HG03159 (cell line): ENCODE measurements around the gene KRTAP12-3.
"Not testable (repeated sequence)": the region's sequence is repeated elsewhere in the genome, so short reads cannot be mapped to it uniquely, and the experiment has no call there.

ENCODE experiments used
- ATAC-seq: cut with Tn5 transposase; IDR thresholded peaks from one replicate; pipeline ENCODE4 v1.9.1; 2021; ENCODE audit warnings: mild to moderate bottlenecking, moderate library complexity; ENCODE audit not compliant: unreplicated experiment

KRTAP12-3 gene

DNA sequence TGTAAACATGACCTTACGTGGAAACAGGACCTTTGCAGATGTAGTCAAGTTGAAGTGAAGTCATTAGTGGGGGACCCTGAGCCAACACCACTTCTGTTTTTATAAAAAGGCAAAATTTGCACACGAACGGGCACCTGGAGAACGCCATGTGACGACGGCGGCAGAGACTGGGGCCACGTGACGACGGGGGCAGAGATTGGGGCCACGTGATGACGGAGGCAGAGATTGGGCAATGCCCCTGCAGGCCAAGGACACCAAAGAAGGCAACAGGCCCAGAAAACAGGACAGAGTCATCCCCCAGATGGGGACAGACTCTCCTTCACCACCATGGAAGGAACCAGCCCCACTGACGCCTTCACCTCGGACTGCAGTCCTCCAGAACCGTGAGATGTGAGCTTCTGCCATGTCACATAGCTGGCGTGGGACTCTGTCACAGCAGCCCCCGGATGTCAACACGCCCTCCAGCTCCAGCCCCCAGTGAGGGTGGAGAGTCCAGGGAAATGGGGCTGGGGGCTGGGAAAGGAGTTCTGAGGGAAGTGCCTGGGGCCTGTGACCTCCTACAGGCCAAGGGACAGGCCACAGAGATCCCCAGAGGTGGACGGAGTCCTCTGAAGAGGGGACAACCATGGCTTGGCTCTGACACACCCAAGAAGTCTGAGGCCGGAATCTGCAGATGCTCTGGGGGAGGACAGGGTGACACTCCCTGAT, 7.3 kb upstream of the KRTAP12-3 start:
- ATAC-seq: no peak

DNA sequence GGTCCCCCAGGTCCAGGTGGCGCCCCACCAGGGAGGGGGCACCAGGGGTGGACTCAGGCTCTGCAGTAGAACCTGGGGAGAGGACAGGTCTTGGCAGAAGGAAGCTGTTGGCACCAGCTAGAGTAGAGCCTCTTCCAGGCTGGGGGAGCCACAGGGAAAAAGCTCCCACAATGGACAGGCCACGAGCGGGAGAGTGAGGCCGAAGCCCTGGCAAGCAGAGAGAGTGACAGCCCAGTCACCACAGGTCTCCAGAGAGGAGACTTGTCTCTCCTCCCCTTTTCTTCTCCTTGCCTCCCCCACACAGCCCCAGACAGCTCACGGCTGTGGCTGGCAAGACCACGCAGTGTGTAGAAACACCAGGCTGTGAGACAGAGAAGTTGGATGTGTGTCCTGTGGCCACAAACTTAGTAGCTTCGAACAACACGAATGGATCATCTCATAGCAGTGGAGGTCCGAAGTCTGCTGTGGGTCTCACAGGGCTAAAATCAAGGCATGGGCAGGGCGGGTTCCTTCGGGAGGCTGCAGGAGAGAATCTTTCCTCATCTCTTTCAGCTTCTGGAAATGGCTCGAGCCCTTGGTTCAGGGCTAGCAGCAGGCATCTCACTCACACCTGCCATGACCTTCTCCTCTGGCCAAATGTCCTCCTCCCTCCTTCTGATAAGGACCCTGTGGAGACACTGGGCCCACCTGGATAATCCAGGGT, 6.6 kb upstream of the KRTAP12-3 start:
- no peak for ATAC-seq

DNA sequence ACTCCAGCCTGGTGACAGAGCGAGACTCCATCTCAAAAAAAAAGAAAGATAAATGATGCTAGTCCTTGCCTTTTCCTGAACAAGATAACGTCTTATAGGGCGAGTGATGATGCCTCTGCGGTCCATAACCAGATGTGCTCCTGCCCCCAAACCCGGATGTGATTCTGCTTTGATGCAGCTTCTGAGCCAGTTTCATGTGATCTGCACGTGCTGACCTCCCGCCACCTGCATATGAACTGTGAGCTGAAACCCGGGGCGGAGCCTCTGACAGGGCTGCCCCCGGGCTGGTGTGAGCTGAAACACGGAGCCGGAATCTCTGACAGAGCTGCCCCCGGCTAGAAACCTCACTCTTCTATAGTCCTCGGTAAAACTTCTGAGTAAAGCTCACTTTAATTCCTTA, 4.6 kb upstream of the KRTAP12-3 start:
- no peak for ATAC-seq

DNA sequence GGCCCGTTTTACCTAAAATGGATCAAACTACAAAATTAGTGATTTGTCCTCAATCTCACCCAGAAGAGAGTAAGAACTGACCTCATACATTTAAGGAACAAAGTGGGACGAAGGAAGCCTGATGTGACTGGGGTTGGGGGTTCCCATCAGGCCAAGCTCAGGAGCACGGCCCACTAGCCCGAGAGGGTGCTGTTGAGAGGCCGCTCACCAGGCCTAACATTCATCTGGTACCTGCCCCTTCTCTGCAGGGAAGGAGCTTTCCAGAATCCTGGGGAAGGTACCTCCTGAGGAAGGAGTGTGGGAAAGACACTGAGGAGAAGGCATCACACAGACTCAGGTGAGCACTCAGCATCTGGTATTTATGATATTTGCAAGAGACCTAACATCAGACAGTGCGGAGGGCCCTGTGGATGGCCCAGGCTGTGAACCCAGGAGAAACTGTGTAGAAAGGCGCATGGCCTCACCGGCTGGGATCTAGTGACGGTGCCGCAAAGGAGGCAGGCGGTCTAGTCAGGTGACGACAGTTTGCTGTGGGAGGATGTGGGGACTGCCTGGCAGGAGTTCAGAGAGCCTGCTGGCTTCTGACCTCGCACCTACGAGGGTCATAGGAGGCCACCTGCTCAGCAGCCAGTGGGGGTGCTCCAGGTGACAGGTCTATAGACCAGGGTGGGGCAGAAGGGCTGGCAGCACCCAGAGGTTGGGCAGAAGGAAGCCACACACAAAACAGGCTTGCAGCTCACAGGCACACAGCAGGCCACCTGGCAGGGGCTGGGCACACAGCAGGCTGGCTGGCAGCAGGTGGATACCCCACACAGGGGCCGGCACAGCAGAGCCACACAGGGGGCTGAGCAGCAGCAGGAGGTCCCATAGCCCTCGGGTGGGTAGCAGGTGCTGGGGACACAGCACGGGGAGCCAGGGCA, 3.8 kb upstream of the KRTAP12-3 start:
- no peak for ATAC-seq

DNA sequence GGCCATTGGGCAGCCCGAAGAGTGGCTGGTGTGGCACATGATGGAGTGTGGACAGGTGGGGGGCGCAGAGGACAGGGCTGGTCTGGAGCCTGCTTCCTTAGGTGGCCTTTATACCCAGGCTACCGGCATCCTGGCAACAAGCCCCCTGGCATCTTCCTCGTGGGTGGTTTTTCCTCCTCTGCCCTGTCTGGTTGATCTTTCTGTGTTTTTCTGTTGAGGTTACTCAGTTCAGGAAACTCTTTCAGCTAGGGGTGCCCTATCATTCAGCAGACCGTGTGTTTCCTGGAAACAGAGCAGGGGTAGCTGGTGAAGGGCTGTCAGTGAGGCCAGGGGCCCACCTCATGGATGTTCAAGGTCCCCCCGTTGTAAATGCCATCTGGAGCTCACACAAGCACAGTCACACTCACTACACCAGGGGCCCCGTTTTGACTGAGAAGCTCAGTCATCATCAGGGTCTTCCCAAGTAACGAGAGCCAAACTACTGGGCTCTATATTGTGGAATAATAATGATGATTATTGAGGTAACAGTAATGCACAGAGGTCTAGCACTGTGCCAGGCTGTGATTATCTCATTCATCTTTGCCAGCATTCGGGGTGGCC, 3.1 kb upstream of the KRTAP12-3 start, which contains the start of gene KRTAP12-4:
Gene KRTAP12-4, minus strand, starts transcription at position 84 of the 600 bp plus-strand sequence. Its CDS starts 45 bp downstream, at position 39.
- no peak for ATAC-seq

DNA sequence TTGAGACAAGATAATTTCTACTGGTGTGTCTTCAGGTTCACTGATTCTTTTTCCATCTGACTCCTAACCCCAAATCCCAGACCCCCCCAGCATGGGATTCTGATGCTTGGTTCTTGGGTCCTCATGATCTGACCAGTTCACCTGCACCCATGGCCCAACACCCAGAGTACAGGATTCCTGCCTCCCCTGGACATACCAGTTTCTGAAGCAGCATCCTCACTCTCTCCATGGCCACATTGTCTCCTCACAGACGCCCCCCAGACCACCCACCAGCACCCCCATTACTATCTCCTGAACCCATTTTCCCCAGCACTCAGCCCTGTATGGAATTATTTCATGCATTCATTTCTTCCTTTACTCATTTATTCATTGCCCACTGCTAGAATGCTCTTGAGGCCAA, 864 bp upstream of the KRTAP12-3 start:
- no peak for ATAC-seq

DNA sequence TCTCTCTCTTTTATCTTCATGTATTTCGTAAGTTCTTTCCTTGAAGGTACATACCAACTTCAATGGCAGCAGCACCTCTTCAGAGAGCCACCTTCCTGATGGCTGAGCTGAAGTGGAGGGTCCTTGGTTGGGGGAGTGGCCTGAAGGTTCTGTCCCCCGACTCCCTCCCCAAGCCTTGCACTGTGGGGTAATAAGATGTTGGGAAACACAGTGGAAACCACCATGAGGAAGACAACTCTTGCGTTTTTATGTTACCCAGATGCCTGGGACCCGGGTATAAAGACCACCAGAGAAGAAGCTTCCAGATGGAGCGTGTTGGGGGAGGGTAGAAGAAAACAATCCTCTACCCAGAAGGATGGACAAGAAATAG, 794 bp downstream of the KRTAP12-3 start:
- ATAC-seq: no peak

DNA sequence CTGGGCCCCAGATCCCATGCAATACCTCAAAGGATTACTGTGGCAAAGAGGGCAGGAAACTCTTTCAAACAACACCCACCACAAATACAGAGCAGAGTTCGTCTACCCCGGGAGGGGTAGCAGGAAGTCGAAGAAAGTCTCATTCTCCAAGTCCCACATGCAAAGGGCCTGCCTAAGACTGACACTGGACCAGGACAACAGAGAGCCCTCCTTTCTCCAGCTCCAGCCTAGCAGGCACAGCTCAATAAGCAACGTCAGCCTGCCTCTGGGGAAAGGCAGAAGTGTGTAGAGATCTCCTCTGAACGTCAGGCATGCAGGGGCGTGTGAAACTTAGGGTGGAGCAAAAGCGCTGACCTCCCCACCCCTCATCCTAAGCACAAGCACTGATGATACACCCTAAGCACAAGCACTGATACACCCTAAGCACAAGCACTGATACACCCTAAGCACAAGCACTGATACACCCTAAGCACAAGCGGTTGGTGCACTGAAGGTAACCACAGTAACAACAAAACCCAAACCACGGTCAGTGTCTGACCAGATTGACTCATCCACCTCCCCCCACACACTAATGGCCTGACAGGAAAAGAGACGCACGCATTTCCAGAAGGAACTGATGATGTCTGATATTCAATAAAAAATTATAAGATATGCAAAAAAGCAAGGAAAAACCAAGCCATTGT, 1.3 kb downstream of the KRTAP12-3 start:
- no peak for ATAC-seq

DNA sequence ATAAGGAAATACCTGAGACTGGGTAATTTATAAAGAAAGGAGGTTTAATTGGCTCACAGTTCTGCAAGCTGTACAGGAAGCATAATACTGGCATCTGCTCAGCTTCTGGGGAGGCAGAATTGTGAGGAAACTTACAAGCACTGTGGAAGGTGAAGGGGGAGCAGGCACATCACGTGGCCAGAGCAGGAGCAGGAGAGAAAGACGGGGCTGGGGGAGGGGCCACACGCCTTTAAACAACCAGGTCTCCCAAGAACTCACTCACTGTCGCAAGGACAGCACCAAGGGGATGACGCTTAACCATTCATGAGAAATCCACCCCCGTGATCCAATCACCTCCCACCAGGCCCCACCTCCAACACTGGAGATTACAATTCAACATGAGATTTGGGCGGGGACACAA, 3.8 kb downstream of the KRTAP12-3 start:
- ATAC-seq: not testable (repeated sequence)

DNA sequence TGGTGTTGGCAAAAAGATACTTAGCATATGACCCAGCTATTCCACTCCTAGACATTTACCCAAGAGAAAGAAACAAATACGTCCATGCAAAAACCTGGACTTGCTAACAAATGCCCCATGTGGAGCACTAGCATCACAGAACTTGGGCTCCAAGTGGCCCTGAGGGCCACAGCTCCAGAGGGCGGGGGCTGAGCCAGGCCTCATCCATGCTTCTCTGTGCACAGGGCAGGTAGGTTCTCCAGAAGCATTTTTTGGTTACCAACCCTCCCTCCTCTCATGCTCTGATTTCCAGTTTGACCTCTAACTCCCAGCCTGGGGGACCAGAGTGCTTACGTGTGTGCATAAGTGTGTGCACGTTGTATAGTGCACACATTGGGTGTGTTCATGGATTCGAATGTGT, 7.0 kb downstream of the KRTAP12-3 start:
- ATAC-seq: no peak

DNA sequence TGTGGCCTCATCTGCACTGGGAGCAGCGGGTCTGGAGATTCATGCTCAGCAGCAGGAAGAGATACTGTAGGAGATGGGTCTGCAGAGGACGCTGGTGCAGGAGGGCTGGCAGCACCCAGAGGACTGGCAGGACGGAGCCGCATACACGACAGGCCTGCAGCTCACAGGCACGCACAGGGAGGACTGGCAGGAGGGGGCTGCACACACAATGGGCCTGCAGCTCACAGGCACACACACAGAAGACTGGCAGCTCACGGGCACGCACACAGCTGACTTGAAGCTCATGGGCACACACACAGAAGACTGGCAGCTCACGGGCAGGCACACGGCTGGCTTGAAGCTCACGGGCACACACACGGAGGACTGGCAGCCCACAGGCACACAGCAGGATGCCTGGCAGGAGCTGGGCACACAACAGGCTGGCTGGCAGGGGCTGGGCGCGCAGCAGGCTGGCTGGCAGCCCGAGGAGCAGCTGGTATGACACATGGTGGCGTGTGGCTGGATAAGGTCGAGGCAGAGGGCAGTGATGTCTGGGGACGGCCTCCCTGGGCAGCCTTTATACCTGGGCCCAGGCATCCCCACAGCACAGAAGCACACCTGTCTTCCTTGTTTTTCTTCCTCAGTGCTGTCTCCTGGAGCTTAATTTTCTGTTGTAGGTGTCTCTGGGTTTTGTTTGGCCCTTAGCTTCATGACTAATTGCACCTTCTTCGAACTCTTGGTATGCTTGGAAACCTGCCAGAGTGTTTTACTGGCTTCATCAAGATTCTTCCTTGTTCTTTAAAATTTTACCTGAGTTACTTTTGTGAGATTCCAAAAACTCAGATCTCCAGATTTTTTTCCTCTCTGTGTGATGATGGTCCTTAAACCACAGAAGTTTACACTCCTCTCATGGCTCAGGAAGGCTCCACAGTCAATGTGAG, 8.9 kb downstream of the KRTAP12-3 start, which contains the start of gene KRTAP12-2:
Gene KRTAP12-2, minus strand, starts transcription at position 527 of the 920 bp plus-strand sequence. Its CDS starts 41 bp downstream, at position 486.
- no peak for ATAC-seq

DNA sequence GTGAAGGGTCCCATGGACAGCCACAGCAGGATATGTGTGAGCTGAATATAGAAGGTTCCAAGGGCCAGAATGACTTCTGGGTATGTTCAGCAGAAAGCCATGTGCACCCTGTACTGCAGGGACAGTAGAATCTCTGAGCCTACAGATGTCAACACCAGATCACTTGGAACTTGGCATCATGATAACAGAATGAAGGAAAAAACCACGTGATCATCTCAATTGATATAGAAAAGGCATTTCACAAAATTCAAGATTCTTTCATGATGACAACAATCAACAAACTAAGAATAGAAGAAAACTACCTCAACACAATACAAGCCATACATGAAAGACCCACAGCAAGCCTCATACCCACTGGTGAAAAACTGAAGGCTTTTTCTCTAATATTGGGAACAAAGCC, 9.9 kb downstream of the KRTAP12-3 start:
- ATAC-seq: no peak

DNA sequence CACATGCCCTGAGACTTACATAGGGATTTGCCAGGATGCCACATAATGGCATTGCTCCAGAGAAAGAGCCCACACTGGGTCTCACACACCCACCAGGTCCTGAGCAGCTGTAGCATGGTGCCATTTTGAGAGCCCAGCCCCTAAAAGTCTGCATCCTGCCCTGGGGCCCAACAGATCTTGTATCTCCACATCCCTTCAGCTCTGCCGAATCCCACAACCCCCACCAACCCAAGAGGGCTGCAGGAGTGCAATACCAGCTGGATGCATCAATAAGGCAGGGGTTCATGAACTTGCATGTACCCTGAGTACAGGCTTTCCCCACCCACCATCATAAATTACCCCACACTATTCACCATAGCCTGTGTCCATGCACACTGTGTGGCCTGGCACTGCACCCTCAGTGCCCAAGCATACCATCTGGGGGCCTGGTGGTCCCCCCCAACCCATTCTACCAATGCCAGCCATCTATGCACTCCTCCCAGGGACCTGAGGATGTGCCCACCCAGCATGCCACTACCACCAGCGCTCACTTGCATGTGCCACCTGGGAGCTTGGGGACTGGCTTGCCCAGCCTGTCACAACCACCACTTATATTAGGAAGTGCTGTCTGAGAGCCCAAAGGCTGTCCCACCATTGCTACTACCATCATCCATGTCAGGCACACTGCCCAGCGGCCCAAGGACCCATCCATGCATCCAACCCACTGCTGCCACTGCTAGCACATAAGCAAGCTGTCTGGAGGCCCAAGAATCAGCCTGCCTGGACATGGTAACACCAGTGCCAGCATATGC, 13.1 kb downstream of the KRTAP12-3 start:
- ATAC-seq: no peak

DNA sequence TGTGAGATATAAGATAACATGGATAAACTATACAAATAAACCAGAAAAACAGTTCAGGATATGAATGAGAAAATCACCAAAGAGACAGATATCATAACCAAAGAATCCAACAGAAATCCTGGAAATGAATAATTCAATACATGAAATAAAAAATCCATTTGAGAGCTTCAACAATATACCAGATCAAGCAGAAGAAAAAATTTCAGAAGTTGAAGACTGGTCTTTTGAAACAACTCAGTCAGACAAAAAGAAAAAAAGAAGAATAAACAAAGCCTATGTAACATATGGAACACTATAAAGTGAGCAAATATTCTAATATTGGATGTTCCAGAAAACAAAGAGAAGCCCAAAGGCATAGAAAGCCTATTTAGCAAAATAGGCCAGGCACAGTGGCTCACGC, 14.2 kb downstream of the KRTAP12-3 start:
- ATAC-seq: no peak

DNA sequence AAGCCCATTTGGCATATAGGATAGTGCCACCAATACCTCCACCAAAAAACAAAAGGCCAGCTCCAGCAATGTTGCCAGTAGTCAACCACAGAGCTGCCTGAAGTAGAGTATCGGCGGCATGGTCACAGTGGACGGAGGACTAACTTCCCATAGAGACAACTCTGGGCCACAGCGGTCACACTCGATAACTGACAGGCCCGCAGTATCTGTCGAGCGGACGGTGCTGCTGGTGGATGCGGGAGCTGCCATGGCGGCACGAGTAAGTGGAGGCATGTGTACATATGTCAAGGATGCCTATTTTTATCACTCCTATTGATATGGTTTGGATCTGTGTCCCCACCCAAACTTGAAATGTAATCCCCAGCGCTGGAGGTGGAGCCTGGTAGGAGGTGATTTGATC, 20.1 kb downstream of the KRTAP12-3 start:
- ATAC-seq: no peak

DNA sequence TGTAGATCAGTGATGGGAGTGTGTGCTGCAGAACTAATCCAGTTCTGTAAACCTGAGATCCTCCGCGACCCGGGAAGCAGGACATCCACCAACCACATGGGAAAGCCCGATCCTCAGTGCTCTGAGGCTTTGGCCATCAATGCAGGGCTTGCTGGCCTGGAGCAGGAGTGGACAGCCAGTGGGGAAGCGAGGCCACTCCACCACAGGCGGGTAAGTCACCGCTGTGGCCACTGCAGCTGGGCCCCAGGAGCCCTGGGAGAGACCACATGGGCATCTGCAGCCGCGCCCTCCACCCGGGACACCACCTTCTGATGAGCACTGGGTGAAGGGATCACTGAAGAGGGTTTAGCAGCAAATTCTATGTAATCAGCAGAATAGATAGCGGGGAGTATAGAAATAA, 23.4 kb downstream of the KRTAP12-3 start:
- no peak for ATAC-seq

DNA sequence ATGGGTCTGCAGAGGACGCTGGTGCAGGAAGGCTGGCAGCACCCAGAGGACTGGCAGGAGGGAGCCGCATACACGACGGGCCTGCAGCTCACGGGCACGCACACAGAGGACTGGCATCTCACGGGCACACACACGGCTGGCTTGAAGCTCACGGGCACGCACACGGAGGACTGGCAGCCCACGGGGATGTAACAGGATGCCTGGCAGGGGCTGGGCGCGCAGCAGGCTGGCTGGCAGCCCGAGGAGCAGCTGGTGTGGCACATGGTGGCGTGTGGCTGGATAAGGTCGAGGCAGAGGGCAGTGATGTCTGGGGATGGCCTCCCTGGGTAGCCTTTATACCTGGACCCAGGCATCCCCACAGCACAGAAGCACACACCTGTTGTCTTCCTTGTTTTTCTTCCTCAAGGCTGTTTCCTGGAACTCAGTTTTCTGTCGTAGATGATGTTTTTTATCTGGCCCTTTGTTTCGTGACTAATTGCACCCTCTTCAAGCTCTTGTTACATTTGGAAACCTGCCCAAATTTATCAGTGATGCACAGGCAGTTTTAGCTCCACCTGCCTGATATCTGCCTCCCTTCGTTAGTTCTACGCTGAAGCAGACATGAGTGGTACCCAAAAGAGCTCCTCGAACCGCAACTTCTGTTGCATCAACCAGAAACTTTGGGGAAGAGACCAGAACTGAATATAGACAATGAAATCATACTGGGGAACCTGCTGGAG, 24.3 kb downstream of the KRTAP12-3 start, which contains the start of gene KRTAP12-1:
Gene KRTAP12-1, minus strand, starts transcription at position 303 of the 719 bp plus-strand sequence. Its CDS starts 40 bp downstream, at position 263.
- no peak for ATAC-seq
